ENCODE measurements around the gene LYPD8.
A peak's percentile ranks its signal among the peaks of the same experiment; 100 is the strongest.
"Not testable (repeated sequence)": the region's sequence is repeated elsewhere in the genome, so short reads cannot be mapped to it uniquely, and the experiment has no call there.

The LYPD8 gene

GRCh38 chr1:248755517-248755916 is at the start of gene LYPD8:
LYPD8 (minus strand) TSS chr1:248755759; CDS start chr1:248751081, 4,678 bp downstream.
- no peak for DNase-seq

- DNase-seq: peak; percentile 80
Measured at GRCh38 chr1:248804771-248805681, 49.5 kb upstream of the LYPD8 start.

GRCh38 chr1:248803501-248803900 is 47.9 kb upstream of the LYPD8 start:
- DNase-seq: not testable (repeated sequence)

GRCh38 chr1:248802454-248802853 is 46.9 kb upstream of the LYPD8 start:
- DNase-seq: no peak

- peak; percentile 36 for DNase-seq
Measured at GRCh38 chr1:248800459-248800858, 44.9 kb upstream of the LYPD8 start.

GRCh38 chr1:248798791-248799190 is 43.2 kb upstream of the LYPD8 start:
- peak; percentile 60 for DNase-seq

- not testable (repeated sequence) for DNase-seq
Measured at GRCh38 chr1:248794663-248795062, 39.1 kb upstream of the LYPD8 start.

- no peak for DNase-seq
Measured at GRCh38 chr1:248793592-248793991, 38.0 kb upstream of the LYPD8 start.

GRCh38 chr1:248792342-248792741 is 36.8 kb upstream of the LYPD8 start:
- peak; percentile 19 for DNase-seq

- no peak for DNase-seq
Measured at GRCh38 chr1:248791010-248791409, 35.5 kb upstream of the LYPD8 start.

- no peak for DNase-seq
Measured at GRCh38 chr1:248790456-248790855, 34.9 kb upstream of the LYPD8 start.

GRCh38 chr1:248789337-248789736 is 33.8 kb upstream of the LYPD8 start:
- DNase-seq: not testable (repeated sequence)

- DNase-seq: no peak
Measured at GRCh38 chr1:248788327-248788726, 32.8 kb upstream of the LYPD8 start.

GRCh38 chr1:248787430-248787829 is 31.9 kb upstream of the LYPD8 start:
- no peak for DNase-seq

- peak; percentile 48 for DNase-seq
Measured at GRCh38 chr1:248786156-248786555, 30.6 kb upstream of the LYPD8 start.

- DNase-seq: no peak
Measured at GRCh38 chr1:248783367-248783766, 27.8 kb upstream of the LYPD8 start.

- no peak for DNase-seq
Measured at GRCh38 chr1:248782416-248783141, 27.0 kb upstream of the LYPD8 start.

GRCh38 chr1:248779350-248779749 is 23.8 kb upstream of the LYPD8 start:
- no peak for DNase-seq

- DNase-seq: no peak
Measured at GRCh38 chr1:248778906-248779305, 23.3 kb upstream of the LYPD8 start.

- no peak for DNase-seq
Measured at GRCh38 chr1:248776991-248777390, 21.4 kb upstream of the LYPD8 start.

GRCh38 chr1:248775441-248775840 is 19.9 kb upstream of the LYPD8 start:
- no peak for DNase-seq

- DNase-seq: no peak
Measured at GRCh38 chr1:248759644-248760043, 4.1 kb upstream of the LYPD8 start.

GRCh38 chr1:248758352-248758751 is 2.8 kb upstream of the LYPD8 start:
- no peak for DNase-seq

- DNase-seq: no peak
Measured at GRCh38 chr1:248757784-248758195, 2.2 kb upstream of the LYPD8 start.
